K562 (cell line): ENCODE results near the gene NAA80. TPM values are rescaled to one million over a fixed set of nuclear protein-coding genes. Genes with fewer than 3 reads are reported as not detected.
A peak's percentile ranks its signal among the peaks of the same experiment; 100 is the strongest.

Experiments
- AFF4 ChIP-seq: sonication (generic); formaldehyde crosslinking; IDR thresholded peaks from 2 replicates; pipeline ENCODE4 v1.8.0; 2023; ENCODE audit warnings: mild to moderate bottlenecking, missing genetic modification reagents
- ATF3 ChIP-seq, 2 experiments: fragments of 450-650 bp in 1 of 2; sonication (generic) in 1 of 2; formaldehyde crosslinking in 1 of 2; IDR thresholded peaks in 1 of 2; conservative IDR thresholded peaks in 1 of 2; 2 replicates each; pipeline versions ENCODE4 v1.6.1 to v1.8.1; 2016 to 2023; ENCODE audit warnings: mild to moderate bottlenecking in 2 of 2, moderate library complexity in 2 of 2, inconsistent platforms in 1 of 2, missing genetic modification reagents in 1 of 2
- ATF7 ChIP-seq: fragments of 450-650 bp; IDR thresholded peaks from 2 replicates; pipeline ENCODE4 v1.7.1; 2014; ENCODE audit warnings: mild to moderate bottlenecking, moderate library complexity
- BRD9 ChIP-seq: fragments of 450-650 bp; IDR thresholded peaks from 2 replicates; pipeline ENCODE4 v1.6.1; 2018; ENCODE audit warnings: low read depth; ENCODE audit not compliant: partially characterized antibody
- CEBPG ChIP-seq, 3 experiments: fragments of 200-800 bp in 1 of 3; sonication (Bioruptor generic) in 1 of 3; sonication (generic) in 1 of 3; formaldehyde crosslinking in 1 of 3; IDR thresholded peaks in 2 of 3; conservative IDR thresholded peaks in 1 of 3; 2 replicates each; pipeline versions ENCODE4 v1.6.1 to v1.8.0; 2016 to 2022; ENCODE audit warnings: missing compliant biosample characterization in 2 of 3, missing genetic modification characterization in 2 of 3, mild to moderate bottlenecking in 1 of 3, missing genetic modification reagents in 1 of 3
- DNMT1 ChIP-seq: fragments of 450-650 bp; IDR thresholded peaks from 2 replicates; pipeline ENCODE4 v1.6.1; 2016; ENCODE audit warnings: antibody characterized with exemption, mild to moderate bottlenecking
- EP300 ChIP-seq: IDR thresholded peaks from 2 replicates; pipeline ENCODE4 v1.6.1; 2012; ENCODE audit warnings: low read length, improper control_type of control experiment
- IFI16 ChIP-seq: fragments of 250-450 bp; sonication (Bioruptor Pico); IDR thresholded peaks from 2 replicates; pipeline ENCODE4 v2.1.2; 2022; ENCODE audit warnings: mild to moderate bottlenecking, inconsistent platforms
- MTA2 ChIP-seq: fragments of 450-650 bp; IDR thresholded peaks from 2 replicates; pipeline ENCODE4 v1.6.1; 2016; ENCODE audit warnings: low read depth
- NELFE ChIP-seq: IDR thresholded peaks from 2 replicates; pipeline ENCODE4 v1.6.1; 2011; ENCODE audit warnings: mild to moderate bottlenecking; ENCODE audit not compliant: insufficient read depth, insufficient read length
- NFIC ChIP-seq: fragments of 450-650 bp; IDR thresholded peaks from 2 replicates; pipeline ENCODE4 v1.6.1; 2017; ENCODE audit warnings: mild to moderate bottlenecking, inconsistent platforms
- RNF2 ChIP-seq: sonication (generic); IDR thresholded peaks from 2 replicates; pipeline ENCODE4 v1.6.1; 2016
- SIN3B ChIP-seq: fragments of 450-650 bp; IDR thresholded peaks from 2 replicates; pipeline ENCODE4 v1.6.1; 2017; ENCODE audit warnings: low read depth, mild to moderate bottlenecking, moderate library complexity
- SREBF1 ChIP-seq: fragments of 150-350 bp; IDR thresholded peaks from 2 replicates; pipeline ENCODE4 v1.6.1; 2014; ENCODE audit warnings: antibody characterized with exemption, low read depth, low read length, borderline replicate concordance
- TEAD1 ChIP-seq, 2 experiments: fragments of 450-650 bp in 1 of 2; sonication (generic) in 1 of 2; formaldehyde crosslinking; IDR thresholded peaks; 2 replicates each; pipeline versions ENCODE4 v1.4.0 to v1.8.0; 2020 to 2022; ENCODE audit warnings: mild to moderate bottlenecking in 2 of 2, missing genetic modification reagents in 1 of 2
- THRB ChIP-seq: fragments of 450-650 bp; formaldehyde crosslinking; conservative IDR thresholded peaks from 2 replicates; pipeline ENCODE4 v1.4.0; 2022; ENCODE audit warnings: mild to moderate bottlenecking, missing genetic modification characterization
- U2AF2 ChIP-seq: fragments of 200-400 bp; formaldehyde crosslinking; optimal IDR thresholded peaks from 2 replicates; pipeline ENCODE3; 2017; ENCODE audit warnings: low read depth, mild to moderate bottlenecking, low read length
- WHSC1 ChIP-seq: IDR thresholded peaks from one replicate; pipeline ENCODE4 v1.6.1; 2012; ENCODE audit warnings: low read length, control low read depth, inconsistent platforms
- ZBTB8A ChIP-seq: fragments of 450-650 bp; IDR thresholded peaks from 2 replicates; pipeline ENCODE4 v1.6.1; 2018; ENCODE audit warnings: mild to moderate bottlenecking, moderate library complexity; ENCODE audit not compliant: partially characterized antibody
- ZHX1 ChIP-seq: fragments of 150-350 bp; conservative IDR thresholded peaks from 2 replicates; pipeline ENCODE4 v1.6.1; 2014; ENCODE audit warnings: low read length
- ZNF140 ChIP-seq: fragments of 250-450 bp; sonication (Bioruptor Pico); IDR thresholded peaks from 2 replicates; pipeline ENCODE4 v1.8.0; 2021; ENCODE audit warnings: moderate library complexity, mild to moderate bottlenecking, inconsistent platforms
- ZNF75A ChIP-seq: fragments of 450-650 bp; formaldehyde crosslinking; IDR thresholded peaks from 2 replicates; pipeline ENCODE4 v1.4.0; 2020; ENCODE audit warnings: mild to moderate bottlenecking
- polyA plus RNA-seq, 8 experiments: library from polyadenylated mRNA; depleted of rRNA in 4 of 8; stranded (reverse) in 5 of 8; unstranded in 3 of 8; fragments of >200 nt; fragmentation: Nextera tagmentation in 2 of 8; fragmentation: Illumina TruSeq in 1 of 8; extraction: Ambion mirVana in 2 of 8; extraction: Trizol in 1 of 8; gene quantifications; 2 replicates each; pipeline versions ENCODE4 v1.2.1 to v1.2.3, GENCODE V29; 2011 to 2014; ENCODE audit warnings: inconsistent platforms in 1 of 8, missing spikeins in 1 of 8
- total RNA-seq, 7 experiments: library from RNA; depleted of rRNA in 6 of 7; stranded (reverse); fragments of >200 nt in 6 of 7; fragmentation: Illumina TruSeq in 2 of 7; extraction: Trizol in 2 of 7; gene quantifications; 2 replicates each; pipeline versions ENCODE4 v1.2.1 to v1.2.3, GENCODE V29; 2011 to 2021; ENCODE audit warnings: low replicate concordance in 1 of 7

NAA80 gene
- total and polyA plus RNA-seq, 9 of the 15 experiments (the other 6 are each of a cell fraction or from before 2014, with no cell fraction given), result 0.82 to 24.0 (median 8.6) TPM

GRCh38 chr3:50299638-50299928 lies 378 bp upstream of the NAA80 start (continued):
- TF ChIP-seq NFIC (peak; percentile 29; the same call in 1 of the 2 replicates), SIN3B (no peak), ZNF75A (no peak), THRB (CRISPR knock-in tag) (no peak), DNMT1 (no peak), AFF4 (CRISPR knock-in tag) (no peak), IFI16 (CRISPR knock-in tag) (no peak), U2AF2 (no peak), EP300 (peak; percentile 18; the same call in 1 of the 2 replicates), CEBPG (CRISPR knock-in tag; IDR thresholded peaks at IDR 0.05) (no peak), CEBPG (tag; conservative IDR thresholded peaks at IDR 0.05 in 1 of 2, IDR thresholded peaks at IDR 0.05 in 1 of 2) (no peak), BRD9 (no peak), ATF3 (IDR thresholded peaks at IDR 0.05) (peak; percentile 71), ATF3 (CRISPR knock-in tag; conservative IDR thresholded peaks at IDR 0.05) (no peak), NELFE (no peak), ATF7 (peak; percentile 93), ZHX1 (no peak), TEAD1 (CRISPR knock-in tag; IDR thresholded peaks at IDR 0.05) (no peak), ZBTB8A (no peak), ZNF140 (CRISPR knock-in tag) (no peak), MTA2 (no peak), WHSC1 (no peak), RNF2 (0 out of 2 replicates have a peak, but pooled peaks have one; percentile 22), SREBF1 (0 out of 2 replicates have a peak, but pooled peaks have one; percentile 59)
